PC-9 (cell line): ENCODE measurements around the gene ENPEP. TPM values are rescaled to one million over a fixed set of nuclear protein-coding genes. Genes with fewer than 3 reads are reported as not detected.

Experiments used
- BruUV-seq: library from RNA; stranded (reverse); fragments of 400-500 nt; replicated peaks from 2 replicates; lab custom pipeline; 2021; lab: Mats Ljungman, UMichigan
- CTCF ChIA-PET: fragments of 300-600 bp; sonication (Branson Sonifier 250); formaldehyde crosslinking; loops from one replicate; lab custom pipeline; 2022; ENCODE audit warnings: antibody characterized with exemption; lab: Charles Lee
- POLR2A ChIA-PET: fragments of 300-600 bp; sonication (Branson Sonifier 250); formaldehyde crosslinking; loops from one replicate; lab custom pipeline; 2022; ENCODE audit warnings: antibody characterized with exemption; ENCODE audit not compliant: unreplicated experiment; lab: Charles Lee
- DNase-seq, 2 experiments: peaks; one replicate each; pipeline versions ENCODE4 v3.0.0 to v3.0.0-alpha.2; 2015 to 2022; ENCODE audit warnings: mixed read lengths in 1 of 2
- H2AFZ ChIP-seq: fragments of 200-600 bp; sonication (generic); 2 replicates; pipeline ENCODE4 v1.8.1; 2017; ENCODE audit warnings: antibody characterized with exemption
- H3F3A ChIP-seq: fragments of 200-600 bp; sonication (generic); 2 replicates; pipeline ENCODE4 v1.8.1; 2017; ENCODE audit warnings: antibody characterized with exemption, mild to moderate bottlenecking, low read depth; ENCODE audit not compliant: insufficient read depth
- H3K27ac ChIP-seq: fragments of 200-600 bp; sonication (generic); 2 replicates; pipeline ENCODE4 v1.6.1; 2016; ENCODE audit warnings: mixed run types
- H3K27me3 ChIP-seq: fragments of 200-600 bp; sonication (generic); 2 replicates; pipeline ENCODE4 v1.6.1; 2016; ENCODE audit warnings: low read depth, mixed run types; ENCODE audit not compliant: insufficient read depth
- H3K36me3 ChIP-seq: fragments of 200-600 bp; sonication (generic); 2 replicates; pipeline ENCODE4 v1.6.1; 2016; ENCODE audit warnings: low read depth, mixed run types
- H3K4me1 ChIP-seq: fragments of 200-600 bp; sonication (generic); replicated peaks from 2 replicates; pipeline ENCODE4 v1.6.1; 2016; ENCODE audit warnings: mixed run types; ENCODE audit not compliant: insufficient read depth
- H3K4me2 ChIP-seq: fragments of 200-600 bp; sonication (generic); 2 replicates; pipeline ENCODE4 v1.6.1; 2017; ENCODE audit warnings: mixed run types
- H3K4me3 ChIP-seq: fragments of 200-600 bp; sonication (generic); 2 replicates; pipeline ENCODE4 v1.6.1; 2016; ENCODE audit warnings: mixed run types
- H3K79me2 ChIP-seq: fragments of 200-600 bp; sonication (generic); 2 replicates; pipeline ENCODE4 v1.6.1; 2017; ENCODE audit warnings: low read depth, mixed run types
- H3K9me2 ChIP-seq: fragments of 200-600 bp; sonication (generic); 2 replicates; pipeline ENCODE4 v1.8.1; 2017; ENCODE audit warnings: mild to moderate bottlenecking; ENCODE audit not compliant: insufficient read depth
- H3K9me3 ChIP-seq: fragments of 200-600 bp; sonication (generic); 2 replicates; pipeline ENCODE4 v1.8.1; 2016; ENCODE audit warnings: low read depth; ENCODE audit not compliant: insufficient read depth
- H4K20me1 ChIP-seq: fragments of 200-600 bp; sonication (generic); 2 replicates; pipeline ENCODE4 v1.8.1; 2017; ENCODE audit not compliant: insufficient read depth
- EZH2 ChIP-seq: fragments of 200-600 bp; sonication (generic); IDR thresholded peaks from 2 replicates; pipeline ENCODE4 v1.8.0; 2017; ENCODE audit warnings: antibody characterized with exemption, low read depth
- intact Hi-C: fragments of 100-400 bp; cut with micrococcal nuclease; formaldehyde crosslinking; loops from one replicate; pipeline ENCODE4 v1.10.0; 2022; ENCODE audit not compliant: unreplicated experiment
- total RNA-seq: library from RNA; stranded (reverse); gene quantifications from 2 replicates; pipeline ENCODE4 v1.2.3, GENCODE V29; 2021
- TF ChIP-seq, protein P1 (sequence below): fragments of 200-600 bp; sonication (generic); conservative IDR thresholded peaks from 2 replicates; pipeline ENCODE4 v1.6.1; 2017; ENCODE audit warnings: mixed run types, antibody characterized with exemption, mild to moderate bottlenecking, moderate library complexity

Gene ENPEP
- total RNA-seq, 1 experiment from 2014 or later: not detected

- no peaks in the 10 kb centered on the region for H3K4me1 ChIP-seq
- H3K4me3 ChIP-seq: no peak overlapping the region
- CTCF ChIA-PET: no interaction called here
- H2AFZ ChIP-seq: no peak overlapping the region
- H3K36me3 ChIP-seq: no peaks in the 10 kb centered on the region
- no peaks in the 10 kb centered on the region for H3F3A ChIP-seq
- H3K4me2 ChIP-seq: no peak overlapping the region
- no TSS peak for BruUV-seq
- no peak overlapping the region for H3K27ac ChIP-seq
- no peaks in the 10 kb centered on the region for H3K79me2 ChIP-seq
- no peaks in the 10 kb centered on the region for H3K9me2 ChIP-seq
- TF ChIP-seq, protein P1, sequence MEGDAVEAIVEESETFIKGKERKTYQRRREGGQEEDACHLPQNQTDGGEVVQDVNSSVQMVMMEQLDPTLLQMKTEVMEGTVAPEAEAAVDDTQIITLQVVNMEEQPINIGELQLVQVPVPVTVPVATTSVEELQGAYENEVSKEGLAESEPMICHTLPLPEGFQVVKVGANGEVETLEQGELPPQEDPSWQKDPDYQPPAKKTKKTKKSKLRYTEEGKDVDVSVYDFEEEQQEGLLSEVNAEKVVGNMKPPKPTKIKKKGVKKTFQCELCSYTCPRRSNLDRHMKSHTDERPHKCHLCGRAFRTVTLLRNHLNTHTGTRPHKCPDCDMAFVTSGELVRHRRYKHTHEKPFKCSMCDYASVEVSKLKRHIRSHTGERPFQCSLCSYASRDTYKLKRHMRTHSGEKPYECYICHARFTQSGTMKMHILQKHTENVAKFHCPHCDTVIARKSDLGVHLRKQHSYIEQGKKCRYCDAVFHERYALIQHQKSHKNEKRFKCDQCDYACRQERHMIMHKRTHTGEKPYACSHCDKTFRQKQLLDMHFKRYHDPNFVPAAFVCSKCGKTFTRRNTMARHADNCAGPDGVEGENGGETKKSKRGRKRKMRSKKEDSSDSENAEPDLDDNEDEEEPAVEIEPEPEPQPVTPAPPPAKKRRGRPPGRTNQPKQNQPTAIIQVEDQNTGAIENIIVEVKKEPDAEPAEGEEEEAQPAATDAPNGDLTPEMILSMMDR: no peak
- no peak for TF ChIP-seq EZH2
- peak in 1 of 2 experiments; percentile 39 for DNase-seq
- 0 out of 2 replicates have a peak, but pooled peaks cover 9% of the 10 kb centered on the region for H3K9me3 ChIP-seq
- intact Hi-C loops: no loop called here
- H3K27me3 ChIP-seq: no peaks in the 10 kb centered on the region
- POLR2A ChIA-PET: no interaction called here
- no peaks in the 10 kb centered on the region for H4K20me1 ChIP-seq
These were observed 25.9 kb downstream of the ENPEP start for GRCh38 chr4:110501826-110502225.

- no peak overlapping the region for H3K27ac ChIP-seq
- H2AFZ ChIP-seq: no peak overlapping the region
- H4K20me1 ChIP-seq: no peaks in the 10 kb centered on the region
- TF ChIP-seq EZH2: no peak
- TF ChIP-seq, protein P1: no peak
- no peak overlapping the region for H3K4me2 ChIP-seq
- no peaks in the 10 kb centered on the region for H3K36me3 ChIP-seq
- H3K9me2 ChIP-seq: no peaks in the 10 kb centered on the region
- H3K4me1 ChIP-seq: no peaks in the 10 kb centered on the region
- H3K79me2 ChIP-seq: no peaks in the 10 kb centered on the region
- POLR2A ChIA-PET: no interaction called here
- H3K27me3 ChIP-seq: no peaks in the 10 kb centered on the region
- no peaks in the 10 kb centered on the region for H3F3A ChIP-seq
- H3K4me3 ChIP-seq: no peak overlapping the region
- H3K9me3 ChIP-seq: 0 out of 2 replicates have a peak, but pooled peaks cover 9% of the 10 kb centered on the region
- intact Hi-C loops: no loop called here
- BruUV-seq: no TSS peak
- DNase-seq: no peak
- CTCF ChIA-PET: interaction anchor here (0.6 kb wide), 1 partner anchor 12 kb away, joined by 8 read pairs; no protein-coding TSS in a partner anchor
These were observed 27.5 kb downstream of the ENPEP start for GRCh38 chr4:110503270-110504083.

DNA sequence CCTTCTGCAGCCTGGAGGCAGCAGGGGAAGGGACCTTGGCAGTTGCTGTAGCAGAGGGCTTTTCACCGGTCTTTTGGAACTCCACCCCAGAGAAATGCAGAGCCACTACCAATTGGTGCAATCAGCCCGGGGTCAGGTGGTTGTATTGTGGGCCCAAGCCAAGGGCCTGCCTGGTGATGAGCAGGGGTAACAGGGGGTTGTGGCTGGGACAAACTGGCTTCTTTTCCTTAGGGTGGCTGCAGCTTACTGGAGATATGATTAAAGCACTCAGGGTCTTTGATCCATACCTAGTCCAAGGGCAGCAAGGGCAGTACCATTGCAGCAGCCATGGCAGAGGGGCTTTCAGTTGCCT is 28.1 kb downstream of the ENPEP start:
- TF ChIP-seq EZH2: no peak
- TF ChIP-seq, protein P1: no peak

More for the DNA sequence above, 28.1 kb downstream of the ENPEP start:
- Histone ChIP-seq H3K4me1 (no peaks in the 10 kb centered on the region), H3K9me2 (no peaks in the 10 kb centered on the region), H2AFZ (no peak overlapping the region), H3F3A (no peaks in the 10 kb centered on the region), H3K27ac (no peak overlapping the region), H3K4me3 (no peak overlapping the region), H3K27me3 (no peaks in the 10 kb centered on the region), H4K20me1 (no peaks in the 10 kb centered on the region), H3K79me2 (no peaks in the 10 kb centered on the region), H3K9me3 (0 out of 2 replicates have a peak, but pooled peaks cover 9% of the 10 kb centered on the region), H3K36me3 (no peaks in the 10 kb centered on the region), H3K4me2 (no peak overlapping the region)
- CTCF ChIA-PET: interaction anchor here (0.6 kb wide), 1 partner anchor 13 kb away, joined by 8 read pairs; no protein-coding TSS in a partner anchor
- no TSS peak for BruUV-seq
- no peak for DNase-seq
- intact Hi-C loops: no loop called here
- POLR2A ChIA-PET: no interaction called here
